ENCODE results near the gene C17orf67. TPM values are rescaled to one million over a fixed set of nuclear protein-coding genes. Genes with fewer than 3 reads are reported as not detected.

Gene C17orf67
- total and polyA plus RNA-seq, 2 experiments from 2014 or later: 0.27 to 0.73 TPM

DNA sequence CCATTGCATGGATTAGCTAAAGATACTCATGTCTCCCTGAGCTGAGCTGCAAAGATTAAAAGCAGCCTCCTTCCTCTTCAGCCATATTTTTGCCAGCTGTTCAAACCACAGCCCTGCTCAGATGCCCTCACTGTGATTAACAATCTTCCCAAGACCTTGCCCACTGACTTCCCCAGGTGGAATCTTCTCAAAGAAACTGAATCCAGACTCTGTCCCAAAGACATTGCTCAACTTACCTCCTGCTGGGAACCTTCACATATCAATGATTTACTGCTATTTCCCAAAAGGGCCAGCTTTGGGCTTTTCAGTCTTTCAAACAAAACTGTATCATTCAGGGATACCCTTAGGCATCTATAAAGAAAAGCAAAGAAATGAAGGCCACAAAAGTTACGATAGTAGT, 9.2 kb downstream of the C17orf67 start:
- H3K27ac ChIP-seq: no peak overlapping the region
- TF ChIP-seq, protein P1, sequence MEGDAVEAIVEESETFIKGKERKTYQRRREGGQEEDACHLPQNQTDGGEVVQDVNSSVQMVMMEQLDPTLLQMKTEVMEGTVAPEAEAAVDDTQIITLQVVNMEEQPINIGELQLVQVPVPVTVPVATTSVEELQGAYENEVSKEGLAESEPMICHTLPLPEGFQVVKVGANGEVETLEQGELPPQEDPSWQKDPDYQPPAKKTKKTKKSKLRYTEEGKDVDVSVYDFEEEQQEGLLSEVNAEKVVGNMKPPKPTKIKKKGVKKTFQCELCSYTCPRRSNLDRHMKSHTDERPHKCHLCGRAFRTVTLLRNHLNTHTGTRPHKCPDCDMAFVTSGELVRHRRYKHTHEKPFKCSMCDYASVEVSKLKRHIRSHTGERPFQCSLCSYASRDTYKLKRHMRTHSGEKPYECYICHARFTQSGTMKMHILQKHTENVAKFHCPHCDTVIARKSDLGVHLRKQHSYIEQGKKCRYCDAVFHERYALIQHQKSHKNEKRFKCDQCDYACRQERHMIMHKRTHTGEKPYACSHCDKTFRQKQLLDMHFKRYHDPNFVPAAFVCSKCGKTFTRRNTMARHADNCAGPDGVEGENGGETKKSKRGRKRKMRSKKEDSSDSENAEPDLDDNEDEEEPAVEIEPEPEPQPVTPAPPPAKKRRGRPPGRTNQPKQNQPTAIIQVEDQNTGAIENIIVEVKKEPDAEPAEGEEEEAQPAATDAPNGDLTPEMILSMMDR (IDR thresholded peaks at IDR 0.05; ENCODE audit: poor library complexity): no peak
- no peak for TF ChIP-seq EZH2phosphoT487 (IDR thresholded peaks at IDR 0.05; ENCODE audit: low read depth, severe bottlenecking, unreplicated experiment)
- H2AFZ ChIP-seq: no peak overlapping the region
- no peaks in the 10 kb centered on the region for H3K9me2 ChIP-seq (replicated peaks; ENCODE audit: insufficient read depth)
- H3K36me3 ChIP-seq (replicated peaks; ENCODE audit: insufficient read depth, low read depth): no peaks in the 10 kb centered on the region
- no peak for DNase-seq (ENCODE audit: low spot score)
- no peaks in the 10 kb centered on the region for H3K9me3 ChIP-seq (ENCODE audit: low read depth)
- H3K4me2 ChIP-seq: no peak overlapping the region
- no peaks in the 10 kb centered on the region for H4K20me1 ChIP-seq (ENCODE audit: insufficient read depth, poor library complexity, severe bottlenecking)
- 84% methylated on average over 1 of the region's 1 CpG for WGBS (ENCODE audit: low lambda C conversion rate, missing lambda C conversion rate)
- no peaks in the 10 kb centered on the region for H3K79me2 ChIP-seq
- H3K4me3 ChIP-seq: no peak overlapping the region
- H3K27me3 ChIP-seq: no peaks in the 10 kb centered on the region
- no peaks in the 10 kb centered on the region for H3K4me1 ChIP-seq (ENCODE audit: insufficient read depth)

GRCh38 chr17:56823848-56824247, 9.9 kb downstream of the C17orf67 start:
- no peaks in the 10 kb centered on the region for H3K4me1 ChIP-seq (ENCODE audit: insufficient read depth)

DNA sequence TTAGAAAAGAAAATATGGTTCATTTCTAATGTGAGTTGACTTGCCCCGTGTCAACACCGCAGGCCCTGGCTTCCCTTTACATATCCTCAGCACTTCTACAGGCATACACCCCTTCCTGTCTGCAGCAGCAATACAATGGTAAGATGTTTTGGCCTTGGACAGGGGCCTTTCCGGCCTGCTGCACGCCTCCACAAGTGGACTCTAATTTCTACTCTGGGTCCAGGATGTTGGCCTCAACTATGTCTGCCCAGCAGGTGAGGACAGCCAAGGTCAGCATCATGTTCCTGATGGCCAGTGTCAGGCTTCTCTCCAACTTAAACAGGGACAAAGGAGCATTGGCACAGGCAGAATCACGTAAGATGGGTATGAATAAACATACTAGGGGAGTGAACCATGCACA, 11.0 kb downstream of the C17orf67 start:
- H3K27ac ChIP-seq: no peak overlapping the region
- no peak for DNase-seq (ENCODE audit: low spot score)

More at GRCh38 chr17:56823848-56824247, 9.9 kb downstream of the C17orf67 start:
- Histone ChIP-seq H3K4me3 (no peak overlapping the region), H3K36me3 (replicated peaks; ENCODE audit: insufficient read depth, low read depth) (no peaks in the 10 kb centered on the region), H3K79me2 (no peaks in the 10 kb centered on the region), H3K27me3 (no peaks in the 10 kb centered on the region), H3K9me2 (replicated peaks; ENCODE audit: insufficient read depth) (no peaks in the 10 kb centered on the region), H4K20me1 (ENCODE audit: insufficient read depth, poor library complexity, severe bottlenecking) (no peaks in the 10 kb centered on the region), H3K9me3 (ENCODE audit: low read depth) (no peaks in the 10 kb centered on the region), H3K4me2 (no peak overlapping the region), H3K27ac (no peak overlapping the region), H2AFZ (no peak overlapping the region)
- no peak for DNase-seq (ENCODE audit: low spot score)
- WGBS (ENCODE audit: low lambda C conversion rate, missing lambda C conversion rate): 80% methylated on average over 2 of the region's 2 CpGs
- TF ChIP-seq, protein P1 (IDR thresholded peaks at IDR 0.05; ENCODE audit: poor library complexity): no peak
- TF ChIP-seq EZH2phosphoT487 (IDR thresholded peaks at IDR 0.05; ENCODE audit: low read depth, severe bottlenecking, unreplicated experiment) (no peak), EZH2 (IDR thresholded peaks at IDR 0.05; ENCODE audit: borderline replicate concordance) (no peak)

More for the DNA sequence above, 11.0 kb downstream of the C17orf67 start:
- H3K9me2 ChIP-seq (replicated peaks; ENCODE audit: insufficient read depth): no peaks in the 10 kb centered on the region
- H3K79me2 ChIP-seq: no peaks in the 10 kb centered on the region
- H4K20me1 ChIP-seq (ENCODE audit: insufficient read depth, poor library complexity, severe bottlenecking): no peaks in the 10 kb centered on the region
- H3K4me3 ChIP-seq: no peak overlapping the region
- H3K9me3 ChIP-seq (ENCODE audit: low read depth): no peaks in the 10 kb centered on the region
- 88% methylated on average over 5 of the region's 5 CpGs for WGBS (ENCODE audit: low lambda C conversion rate, missing lambda C conversion rate)
- H3K27me3 ChIP-seq: no peaks in the 10 kb centered on the region
- no peaks in the 10 kb centered on the region for H3K36me3 ChIP-seq (replicated peaks; ENCODE audit: insufficient read depth, low read depth)
- H3K4me1 ChIP-seq (ENCODE audit: insufficient read depth): no peaks in the 10 kb centered on the region
- H2AFZ ChIP-seq: no peak overlapping the region
- no peak for TF ChIP-seq EZH2 (IDR thresholded peaks at IDR 0.05; ENCODE audit: borderline replicate concordance)
- no peak for TF ChIP-seq EZH2phosphoT487 (IDR thresholded peaks at IDR 0.05; ENCODE audit: low read depth, severe bottlenecking, unreplicated experiment)
- TF ChIP-seq, protein P1 (IDR thresholded peaks at IDR 0.05; ENCODE audit: poor library complexity): no peak
- H3K4me2 ChIP-seq: no peak overlapping the region
